ENCODE data around the gene MEGF11.

Gene MEGF11

DNA sequence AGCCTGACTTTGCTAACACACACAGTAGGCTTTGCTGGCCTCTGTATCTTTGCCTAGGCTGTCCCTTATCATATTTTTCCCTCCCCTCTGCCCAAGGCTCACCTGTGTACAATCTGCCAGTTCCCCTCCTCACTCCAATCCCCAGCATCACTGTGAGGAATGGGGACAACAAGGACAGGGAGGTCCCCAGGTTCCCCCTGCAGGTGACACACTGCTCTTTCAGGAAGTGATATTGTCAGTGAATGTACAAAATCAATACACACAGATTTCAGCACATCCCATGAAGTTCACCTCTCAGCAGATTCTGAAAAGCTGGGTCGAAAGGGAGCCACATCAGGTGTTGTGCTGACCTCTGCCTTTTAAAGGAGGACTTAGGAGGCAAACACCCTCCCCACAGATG is 206.8 kb downstream of the MEGF11 start:
- FAIRE-seq: no peak

DNA sequence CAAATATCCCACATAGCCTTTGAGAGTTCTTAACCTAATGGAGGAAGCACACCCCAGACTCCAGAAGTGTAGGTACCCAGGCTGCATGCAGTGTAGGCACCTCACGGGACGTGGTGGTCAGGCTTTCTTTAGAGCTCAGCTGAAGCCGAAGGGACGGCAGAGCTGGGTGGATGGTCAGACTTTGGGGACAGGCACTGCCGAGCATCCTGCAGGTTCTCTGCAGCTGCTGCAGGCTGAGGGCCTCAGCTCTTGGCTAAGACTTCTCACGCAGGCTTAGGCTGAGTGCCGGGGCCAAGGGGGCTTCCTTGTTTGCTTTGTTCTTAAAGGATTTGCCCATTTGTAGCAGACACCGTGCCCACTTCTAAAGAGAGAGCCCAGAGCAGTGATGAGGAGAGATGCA is 207.2 kb downstream of the MEGF11 start:
- FAIRE-seq: no peak

DNA sequence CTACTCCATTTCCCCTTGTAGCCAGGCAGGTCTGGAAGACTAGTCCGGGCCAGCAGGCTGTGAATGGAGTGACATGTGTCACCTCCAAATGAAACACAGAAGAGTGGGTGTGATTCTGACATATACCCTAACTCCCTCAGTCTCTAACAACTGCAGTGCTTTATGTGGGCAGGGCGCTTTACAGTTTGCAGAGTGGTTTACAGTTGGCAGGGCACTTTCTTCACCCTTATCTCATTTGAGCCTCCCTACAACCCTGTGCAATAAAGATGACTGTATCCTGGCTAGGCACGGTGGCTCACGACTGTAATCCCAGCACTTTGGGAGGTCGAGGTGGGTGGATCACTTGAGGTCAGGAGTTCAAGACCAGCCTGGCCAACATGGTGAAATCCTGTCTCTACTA is 208.0 kb downstream of the MEGF11 start:
- FAIRE-seq: no peak

DNA sequence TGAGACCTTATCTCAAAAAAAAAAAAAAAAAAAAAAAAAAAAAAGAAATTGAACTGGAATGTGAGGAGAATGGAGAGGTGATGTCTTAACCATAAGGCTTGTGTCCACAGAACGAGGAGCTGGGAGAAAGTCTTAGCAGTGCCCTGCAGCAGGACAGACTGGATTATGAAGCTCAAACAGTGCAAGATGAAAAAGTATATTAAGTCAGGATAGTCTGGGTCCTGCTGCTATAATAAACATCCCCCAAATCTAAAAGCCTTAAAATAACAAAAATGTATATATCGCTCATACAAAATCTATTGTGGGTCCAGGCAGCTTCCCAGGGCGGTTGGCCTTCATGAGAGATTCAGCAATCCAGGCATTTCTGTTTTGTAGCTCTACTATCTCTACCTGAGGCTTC is 208.7 kb downstream of the MEGF11 start:
- no peak for FAIRE-seq

DNA sequence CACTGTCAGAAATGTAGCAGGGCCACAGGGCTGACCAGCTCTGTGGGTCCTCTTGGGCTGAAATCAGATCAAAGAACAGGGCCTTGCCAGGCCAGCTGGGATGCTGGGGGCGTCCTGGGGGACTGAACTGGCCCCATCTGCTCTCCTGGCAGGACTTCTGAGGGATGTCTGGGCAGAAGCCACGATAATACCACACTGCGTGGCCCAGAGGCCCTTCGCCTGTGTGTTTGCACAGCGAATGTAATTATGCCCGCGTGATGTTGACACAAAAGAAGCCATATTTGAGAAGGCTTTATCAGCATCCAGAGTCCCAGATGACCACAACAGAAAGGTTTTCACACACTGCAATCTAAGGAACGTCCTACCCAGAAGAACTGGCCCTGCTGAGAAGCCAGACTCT is 210.3 kb downstream of the MEGF11 start:
- no peak for FAIRE-seq

DNA sequence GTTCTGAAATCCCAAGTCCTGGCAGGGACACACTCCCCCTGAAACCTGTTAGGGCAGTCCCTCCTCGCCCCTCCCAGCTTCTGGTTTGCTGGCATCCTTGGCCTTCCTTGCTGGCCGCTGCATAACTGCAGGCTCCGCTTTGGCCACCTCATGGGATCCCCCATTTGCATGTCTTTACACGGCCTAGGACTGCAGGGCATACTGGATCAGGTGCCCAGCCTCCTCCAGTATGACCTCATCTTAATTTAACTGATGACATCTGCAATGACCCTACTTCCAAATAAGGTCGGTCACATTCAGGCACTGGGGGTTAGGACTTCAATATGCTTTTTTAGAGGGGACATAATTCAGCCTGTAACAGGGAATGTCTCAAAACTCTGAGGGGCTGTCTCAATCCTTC is 210.9 kb downstream of the MEGF11 start:
- no peak for FAIRE-seq

DNA sequence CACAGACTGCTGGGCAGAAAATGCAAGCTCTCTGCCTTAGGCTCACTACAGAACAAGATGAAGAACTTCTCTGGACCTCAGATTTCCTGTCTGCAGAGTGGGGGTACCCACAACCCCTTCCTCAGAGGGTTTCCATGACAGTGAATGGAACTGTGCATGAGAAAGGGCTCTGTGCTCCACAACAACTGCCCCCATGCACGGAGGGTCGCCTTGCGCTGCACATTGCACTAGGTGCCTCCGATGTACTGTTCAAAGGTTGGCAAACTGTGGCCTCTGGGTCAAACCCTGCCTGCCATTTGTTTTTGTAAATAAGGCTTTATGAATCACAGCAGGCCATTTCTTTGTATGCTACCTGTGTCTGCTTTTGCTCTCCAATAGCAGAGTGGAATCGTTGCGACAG is 212.3 kb downstream of the MEGF11 start:
- no peak for FAIRE-seq

DNA sequence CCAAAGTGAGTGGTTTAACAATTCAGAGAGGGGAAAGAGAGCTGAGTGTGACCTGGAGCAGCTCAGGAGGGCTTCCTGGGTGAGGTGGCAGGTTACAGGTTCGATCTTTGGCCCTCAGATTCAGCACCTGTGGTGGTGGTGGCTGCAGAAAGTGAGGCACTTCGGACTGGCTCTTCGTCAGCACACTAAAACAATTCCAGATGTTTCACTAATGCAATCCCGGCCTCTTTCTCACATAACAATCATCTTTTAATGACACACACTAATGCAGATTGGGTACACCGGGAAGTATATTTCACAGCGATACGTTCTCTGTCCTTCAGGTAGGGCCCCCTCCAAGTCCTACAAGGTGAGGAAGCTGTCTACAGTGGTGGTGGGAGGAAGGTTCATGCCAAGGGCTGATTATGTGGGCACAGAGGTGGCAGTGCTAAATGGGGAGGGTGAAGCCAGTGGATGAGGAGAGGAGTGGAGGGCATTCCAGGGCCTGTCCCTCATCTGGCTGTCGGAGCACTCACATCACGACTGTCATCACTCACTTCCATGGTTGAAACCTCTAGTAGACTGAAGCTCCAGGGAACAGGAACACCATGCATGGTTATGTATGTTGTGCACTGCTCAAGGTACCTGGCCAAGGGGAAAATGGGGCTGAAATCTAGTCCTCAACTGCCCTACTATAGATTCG is 213.2 kb downstream of the MEGF11 start:
- no peak for FAIRE-seq

DNA sequence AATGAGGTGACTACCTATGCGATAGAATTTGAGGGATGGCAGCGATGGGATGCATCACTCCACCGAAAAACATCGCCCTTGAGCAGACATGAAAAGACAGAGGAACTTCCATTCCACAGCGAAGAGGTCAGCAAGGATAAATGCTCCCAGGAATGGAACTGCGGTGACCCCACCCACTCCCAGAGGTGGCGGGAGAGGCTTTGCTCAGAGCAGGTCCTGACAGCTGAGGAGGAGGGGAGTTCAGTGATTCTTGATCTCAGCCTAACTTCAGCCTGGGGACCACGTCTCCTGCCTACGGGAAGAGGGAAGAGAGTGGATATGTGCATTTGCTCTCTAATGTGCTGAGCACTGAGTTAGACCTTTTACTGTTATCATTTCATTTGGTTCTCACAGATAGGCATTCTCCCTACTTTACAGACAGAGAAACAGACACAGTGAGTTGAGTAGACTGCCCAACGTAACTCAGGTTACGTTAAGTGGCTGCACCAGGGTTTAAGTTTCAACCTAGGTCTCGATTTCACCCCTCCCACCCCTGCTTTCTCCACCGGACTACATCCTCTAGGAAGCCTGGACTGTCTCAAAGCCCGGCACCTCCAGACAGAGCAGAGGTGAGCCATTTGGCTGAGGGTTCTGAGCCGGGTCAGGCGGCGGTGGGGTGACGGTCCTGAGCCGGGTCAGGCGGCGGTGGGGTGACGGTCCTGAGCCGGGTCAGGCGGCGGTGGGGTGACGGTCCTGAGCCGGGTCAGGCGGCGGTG is 214.3 kb downstream of the MEGF11 start:
- FAIRE-seq: no peak

DNA sequence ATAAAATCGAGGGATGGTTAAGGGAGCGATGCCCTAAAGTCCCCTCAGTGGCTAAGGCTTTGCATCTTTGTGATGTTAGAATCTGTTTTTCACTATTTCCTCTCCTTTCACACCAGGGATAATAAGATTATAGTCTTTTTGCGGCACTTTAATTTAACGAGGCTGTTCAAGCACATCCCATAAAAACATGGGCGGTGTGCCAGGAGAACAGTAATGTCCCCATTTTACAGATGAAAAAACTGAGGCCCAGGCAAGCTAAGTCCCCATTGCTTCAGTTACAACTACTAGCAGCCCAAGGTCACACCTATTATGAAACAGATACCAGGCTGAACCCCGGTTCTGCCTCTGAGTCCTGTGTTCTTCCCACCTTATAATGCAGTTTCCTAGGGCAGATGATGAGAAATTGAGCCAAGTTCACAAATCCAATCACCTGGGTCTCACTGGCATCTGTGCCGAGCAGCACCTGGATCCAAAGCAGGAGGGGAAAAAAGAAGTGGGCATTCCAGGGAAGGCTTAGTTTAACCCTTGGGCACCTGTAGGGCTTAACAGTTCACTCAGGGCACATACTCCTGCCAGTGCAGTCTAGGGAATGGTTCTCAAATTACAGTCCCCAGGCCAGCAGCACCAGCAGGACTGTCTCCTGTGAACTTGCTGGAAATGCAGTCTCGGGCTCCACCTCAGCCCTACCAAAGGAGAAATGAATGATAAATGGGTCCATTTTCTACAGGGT is 215.0 kb downstream of the MEGF11 start:
- no peak for FAIRE-seq

DNA sequence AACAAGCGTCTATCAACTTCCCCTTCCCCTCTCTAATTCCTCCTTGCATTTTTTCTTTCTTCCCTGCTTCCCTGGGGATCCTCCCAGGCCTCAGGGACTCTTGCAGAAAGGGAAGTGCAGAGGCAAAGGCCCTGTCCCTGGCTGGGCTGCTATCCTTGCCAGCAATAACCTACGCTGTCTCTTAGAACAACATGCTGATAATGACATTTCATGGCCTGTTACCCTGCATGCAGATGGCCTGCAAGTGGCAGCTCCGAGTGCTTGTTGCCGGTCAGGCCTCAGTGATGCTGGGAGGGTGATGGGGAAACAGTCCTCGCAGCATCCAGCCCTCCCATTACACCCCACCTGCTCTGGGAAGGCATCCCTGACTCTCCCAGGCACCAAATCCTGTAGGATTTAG is 216.7 kb downstream of the MEGF11 start:
- no peak for FAIRE-seq

DNA sequence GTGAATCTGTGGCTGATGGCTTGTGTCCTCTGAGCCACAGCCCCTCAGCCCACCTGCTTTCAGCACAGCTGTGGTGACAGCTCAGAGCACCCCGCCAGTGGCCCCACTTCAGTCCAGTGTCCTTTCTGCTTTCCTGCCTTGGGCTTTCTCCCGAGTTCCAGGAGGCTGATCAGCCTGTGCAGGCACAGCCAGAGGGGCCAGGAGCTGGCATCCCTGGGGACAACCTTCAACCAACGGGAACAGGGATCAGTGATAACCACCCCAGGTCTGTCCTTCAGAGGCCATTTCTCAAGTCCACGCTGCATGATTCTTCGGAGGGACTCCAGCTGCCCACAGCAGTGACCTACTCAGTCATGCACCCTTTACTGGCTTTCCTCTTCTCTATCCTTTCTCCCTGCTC is 217.6 kb downstream of the MEGF11 start:
- FAIRE-seq: no peak

DNA sequence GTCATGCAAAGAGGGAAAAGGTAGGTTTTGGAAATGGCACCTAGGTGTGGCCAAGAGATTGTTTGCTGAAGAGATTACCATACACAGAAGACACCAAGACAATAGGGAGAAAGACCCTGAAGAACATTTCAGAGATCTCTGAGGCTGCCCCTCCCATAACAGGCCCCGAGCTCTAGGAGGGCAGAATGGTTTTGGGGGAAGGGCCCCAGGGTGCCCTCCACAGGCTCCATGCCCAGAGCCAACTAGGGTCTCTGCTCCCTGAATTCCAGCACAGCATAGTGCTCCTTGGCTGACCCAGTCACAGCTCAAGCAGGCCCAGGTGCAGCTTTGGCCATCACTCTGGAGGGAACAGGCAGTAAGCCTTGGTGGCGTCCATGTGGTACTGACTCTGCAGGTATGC is 220.4 kb downstream of the MEGF11 start:
- no peak for FAIRE-seq

DNA sequence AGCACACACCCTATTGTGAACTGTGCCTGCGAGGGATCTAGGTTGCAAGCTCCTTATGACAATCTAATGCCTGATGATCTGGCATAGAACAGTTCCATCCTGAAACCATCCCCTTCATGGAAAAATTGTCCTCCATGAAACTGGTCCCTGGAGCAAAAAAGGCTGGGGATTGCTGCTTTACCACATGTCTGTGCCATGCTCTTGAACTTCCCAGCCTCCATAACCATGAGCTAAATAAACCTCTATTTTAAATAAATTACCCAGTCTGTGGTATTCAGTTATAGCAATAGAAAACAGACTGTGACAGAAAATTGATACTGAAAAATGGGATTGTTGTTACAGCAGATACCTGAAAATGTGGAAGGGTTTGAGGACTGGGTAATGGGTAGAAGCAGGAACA is 221.5 kb downstream of the MEGF11 start:
- FAIRE-seq: no peak

DNA sequence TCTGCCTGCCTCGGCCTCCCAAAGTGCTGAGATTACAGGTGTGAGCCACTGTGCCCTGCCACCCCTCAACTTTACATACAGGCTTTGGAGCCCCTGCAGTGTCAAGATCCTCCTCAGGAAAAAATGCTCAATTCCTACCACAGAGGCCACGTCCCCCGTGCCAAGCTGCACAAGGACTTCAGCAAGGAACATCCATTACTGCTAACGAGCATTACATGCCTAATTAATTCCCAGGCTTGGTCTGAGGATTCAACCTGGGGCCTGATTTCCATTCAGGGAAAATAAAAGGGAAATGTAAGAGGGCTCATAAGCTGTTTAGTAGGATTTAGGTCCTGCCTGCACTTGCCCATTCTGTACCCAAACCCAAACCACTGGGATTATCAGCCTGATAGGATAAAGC is 222.9 kb downstream of the MEGF11 start:
- no peak for FAIRE-seq

DNA sequence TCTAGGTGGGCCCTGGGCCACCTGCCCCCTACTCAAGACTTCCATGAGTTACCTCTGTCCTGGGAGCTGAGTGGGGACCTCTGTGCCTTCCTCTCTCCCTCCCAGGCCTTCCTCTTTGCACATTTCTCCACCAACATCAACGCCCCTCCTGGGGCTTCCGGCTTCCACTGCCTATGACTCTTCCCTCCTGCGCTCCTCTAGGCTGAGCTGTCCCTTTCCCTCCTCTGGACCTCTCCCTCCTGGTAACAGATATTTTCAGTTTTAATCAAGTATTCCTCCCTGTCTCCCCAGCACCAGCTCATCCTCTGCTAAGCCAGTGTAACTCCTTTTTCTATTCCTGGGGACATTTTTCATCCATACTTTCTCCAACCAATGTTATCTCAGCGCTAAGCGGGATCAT is 223.9 kb downstream of the MEGF11 start:
- FAIRE-seq: no peak

DNA sequence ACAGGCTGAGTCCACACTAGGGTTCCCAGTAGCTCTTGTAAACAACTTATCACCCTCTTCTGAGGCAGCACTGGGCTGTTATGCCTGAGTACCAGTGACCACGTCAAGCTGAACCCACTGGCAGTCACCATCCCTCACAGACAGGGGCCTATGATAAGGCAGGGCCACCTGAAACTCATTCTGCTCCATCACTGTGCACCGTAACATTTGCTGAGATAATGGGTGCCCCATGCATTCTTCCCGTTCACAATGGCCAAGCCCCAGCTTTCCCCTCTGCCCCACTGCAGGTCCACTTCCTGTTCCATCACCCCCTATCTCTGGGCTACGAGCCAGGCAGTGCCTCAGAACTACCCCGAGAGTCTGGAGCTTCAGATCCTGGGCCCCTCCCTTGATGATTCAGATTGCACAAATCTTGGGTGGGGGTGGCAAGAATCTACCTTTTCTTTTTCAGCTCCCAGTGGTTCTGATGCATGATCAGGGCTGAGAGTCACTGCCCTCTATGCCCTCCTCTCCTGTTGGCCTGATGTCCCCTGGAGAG is 226.2 kb downstream of the MEGF11 start:
- FAIRE-seq: no peak

DNA sequence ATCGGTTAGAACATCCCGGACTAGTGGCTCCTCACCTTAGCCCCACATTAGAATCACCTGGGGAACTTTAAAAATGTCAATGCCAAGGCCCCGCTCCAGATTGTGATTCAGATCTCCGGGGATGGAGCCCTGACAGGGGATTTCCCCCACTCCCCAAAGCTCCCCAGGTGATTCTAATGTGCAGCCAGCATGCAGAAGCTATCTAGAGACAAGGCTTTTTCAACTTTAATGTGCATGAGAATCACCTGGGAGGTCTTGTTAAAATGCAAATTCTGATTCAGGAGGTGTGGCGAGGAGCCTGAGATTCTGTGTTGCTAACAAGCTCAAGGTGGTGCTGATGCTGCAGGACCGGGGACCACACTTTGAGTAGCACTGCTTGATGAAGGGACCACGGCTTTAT is 227.6 kb downstream of the MEGF11 start:
- FAIRE-seq: no peak

DNA sequence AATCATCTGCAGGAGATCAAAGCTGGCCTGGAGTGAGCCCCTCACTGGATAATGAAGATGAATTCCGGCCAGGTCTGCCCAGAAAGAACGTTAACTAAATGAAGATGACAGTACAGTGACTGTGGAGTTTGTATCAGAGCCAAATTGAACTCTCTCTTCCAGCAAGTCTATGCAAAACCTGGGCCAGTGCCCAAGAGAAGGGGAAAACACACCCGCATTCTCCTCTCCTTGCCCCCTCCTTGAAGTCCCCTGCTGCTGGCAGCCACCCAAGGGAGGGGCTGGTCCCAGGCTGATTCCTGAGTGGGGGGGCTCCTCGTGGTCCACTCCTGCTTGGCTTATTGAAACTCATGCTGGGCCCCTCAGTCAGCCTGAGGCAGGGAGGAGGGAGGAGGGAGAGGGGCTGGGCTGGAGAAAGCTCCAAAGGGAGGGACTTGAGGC is 228.5 kb downstream of the MEGF11 start:
- no peak for FAIRE-seq

DNA sequence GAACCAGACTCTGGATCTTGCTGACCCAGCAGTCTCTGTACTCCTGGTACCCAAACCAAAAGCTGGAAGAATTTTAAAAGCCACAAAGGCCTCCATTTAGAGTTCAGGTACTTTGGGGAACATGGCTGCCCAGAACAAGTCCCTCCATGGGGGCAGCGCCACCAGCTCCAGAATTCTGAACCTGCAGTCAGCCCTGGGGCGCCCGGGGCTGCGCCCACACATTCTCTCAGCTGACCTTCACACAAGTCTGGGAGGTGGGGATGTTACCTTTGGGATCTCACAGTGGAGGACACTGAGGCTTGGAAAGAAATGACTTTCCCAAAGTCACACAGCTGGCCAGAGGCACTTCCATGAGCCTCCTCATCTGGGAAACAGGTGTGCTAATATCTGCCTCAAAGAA is 229.4 kb downstream of the MEGF11 start:
- no peak for FAIRE-seq

DNA sequence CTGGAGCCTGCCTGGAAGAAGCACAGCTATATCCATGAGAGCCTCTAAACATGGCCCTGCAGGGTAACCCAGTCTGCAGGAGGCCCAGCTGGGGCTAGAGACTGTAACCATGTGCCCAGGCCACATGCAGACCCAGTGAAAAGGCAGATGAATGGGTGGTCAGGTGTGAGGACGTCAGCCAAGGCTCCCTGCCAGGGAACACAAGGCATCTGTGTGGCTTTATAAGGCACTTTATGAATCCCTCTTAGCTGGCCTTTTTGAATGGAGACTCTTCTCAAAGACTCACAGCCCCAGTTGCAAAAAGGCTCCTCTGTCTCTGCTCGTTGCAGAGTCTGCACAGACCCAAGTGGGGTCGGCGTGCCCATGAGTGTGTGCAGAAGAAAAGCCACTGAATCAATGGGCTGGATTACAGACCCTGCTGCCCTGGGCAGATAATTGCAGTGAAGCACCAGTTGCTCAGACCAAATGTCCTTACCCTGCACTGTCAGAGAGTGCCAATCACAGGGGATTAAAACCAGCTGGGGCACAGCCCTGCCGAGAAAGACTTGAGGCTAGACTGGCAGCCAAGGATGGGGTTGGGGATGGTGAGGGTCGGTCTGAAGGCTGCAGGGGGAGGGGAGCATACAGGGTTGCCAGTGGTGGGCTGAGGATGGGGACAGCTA is 230.1 kb downstream of the MEGF11 start:
- no peak for FAIRE-seq

DNA sequence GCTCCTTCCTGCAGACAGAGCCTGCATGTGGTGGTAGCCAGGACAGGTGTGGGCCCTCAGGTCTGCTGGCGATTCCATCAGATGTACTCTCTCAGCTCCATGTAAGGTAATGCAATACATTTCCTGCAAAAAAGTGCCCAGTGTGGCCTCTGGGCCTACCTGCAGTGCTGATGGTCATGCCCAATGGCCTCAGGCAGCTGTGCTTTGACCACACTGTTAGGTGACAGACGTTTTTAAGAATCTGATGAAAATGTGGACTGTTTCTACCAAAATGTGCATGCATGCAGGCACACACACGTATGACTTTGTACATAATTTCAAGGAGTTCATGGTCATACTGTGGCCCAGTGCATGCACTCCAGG is 231.4 kb downstream of the MEGF11 start:
- FAIRE-seq: no peak

DNA sequence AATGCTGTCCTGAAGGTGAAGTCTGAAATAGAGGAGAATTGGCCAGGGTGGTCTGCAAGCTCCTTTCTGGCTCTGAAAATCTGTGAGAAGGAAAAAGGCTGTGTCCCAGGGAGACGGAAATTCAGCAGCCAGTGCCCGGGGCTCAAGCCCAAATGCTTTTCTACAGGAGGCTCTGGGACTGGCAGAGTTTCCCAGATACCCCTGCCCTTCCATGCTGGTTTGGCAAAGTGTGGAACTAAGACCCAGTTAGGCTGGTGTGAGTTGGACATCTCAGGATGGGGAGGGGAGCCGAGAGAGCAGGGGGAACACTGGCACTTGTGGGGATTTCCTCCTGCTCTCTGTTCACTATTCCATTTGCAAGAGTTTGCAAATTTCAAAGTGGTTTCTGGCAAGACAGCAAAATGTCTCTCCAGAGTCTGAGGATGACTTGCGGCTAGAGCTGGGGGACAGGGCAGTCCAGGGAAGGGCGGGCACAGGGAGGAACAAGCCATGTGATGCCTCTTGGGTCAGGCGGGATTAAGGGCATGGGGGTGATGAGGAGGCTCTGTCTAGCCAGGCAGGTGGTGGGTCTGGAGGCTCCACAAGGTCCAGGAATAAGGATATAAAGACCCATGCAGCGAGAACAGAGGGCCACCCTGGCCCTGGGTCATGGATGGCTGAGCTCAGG is 231.9 kb downstream of the MEGF11 start:
- FAIRE-seq: no peak

Measured in G401.6 (cell line).